Uterus (tissue), 4 donors: ENCODE data around the gene YIF1A. TPM values are rescaled to one million over a fixed set of nuclear protein-coding genes. Genes with fewer than 3 reads are reported as not detected.

Source experiments
- DNase-seq, 2 donors: peaks; one replicate each; pipeline ENCODE4 v3.0.0-alpha.2; 2019 to 2020
- H3K27ac ChIP-seq, 2 donors: fragments of 200-600 bp; sonication (generic); 1 replicate in 1 of 2; 2 replicates in 1 of 2; pipeline ENCODE4 v1.5.1; 2016 to 2018
- H3K27me3 ChIP-seq, 2 donors: fragments of 200-600 bp; sonication (generic); one replicate each; pipeline ENCODE4 v1.5.1; 2018 to 2019; ENCODE audit warnings: control low read depth in 1 of 2
- H3K36me3 ChIP-seq, 2 donors: fragments of 200-600 bp; sonication (generic); one replicate each; pipeline ENCODE4 v1.5.1; 2019; ENCODE audit warnings: control low read depth in 1 of 2
- H3K4me1 ChIP-seq, 2 donors: fragments of 200-600 bp; sonication (generic); one replicate each; pipeline ENCODE4 v1.5.1; 2018 to 2019; ENCODE audit warnings: control low read depth in 1 of 2
- H3K4me3 ChIP-seq, 2 donors: fragments of 200-600 bp; sonication (generic); 1 replicate in 1 of 2; 2 replicates in 1 of 2; pipeline ENCODE4 v1.5.1; 2018 to 2019; ENCODE audit warnings: mild to moderate bottlenecking in 1 of 2
- H3K9me3 ChIP-seq, 2 donors: fragments of 200-600 bp; sonication (generic); one replicate each; pipeline ENCODE4 v1.5.1; 2019; ENCODE audit warnings: control low read depth in 1 of 2
- CTCF ChIP-seq, 4 experiments: fragments of 200-600 bp in 2 of 4; fragments of 450-650 bp in 2 of 4; sonication (generic) in 2 of 4; IDR thresholded peaks; one replicate each; pipeline ENCODE4 v1.5.1; 2016 to 2019; ENCODE audit warnings: antibody characterized with exemption in 4 of 4, mild to moderate bottlenecking in 2 of 4, moderate library complexity in 1 of 4
- POLR2A ChIP-seq, 2 donors: fragments of 450-650 bp; IDR thresholded peaks; one replicate each; pipeline ENCODE4 v1.6.1; 2016; ENCODE audit warnings: antibody characterized with exemption in 2 of 2, mild to moderate bottlenecking in 1 of 2, moderate library complexity in 1 of 2
- intact Hi-C: fragments of 100-400 bp; cut with DNase I; formaldehyde crosslinking; loops from one replicate; pipeline ENCODE4 v1.15.1; 2023; ENCODE audit warnings: low total_unique reads
- total RNA-seq, 4 donors: library from RNA; depleted of rRNA in 3 of 4; stranded (reverse); fragments of >200 nt in 3 of 4; gene quantifications; one replicate each; pipeline versions ENCODE4 v1.1.0 to v1.2.4, GENCODE V29; 2014 to 2023
- donor health status: DM: yes; HTN: yes; CAD: no.

The YIF1A gene
- total RNA-seq, 4 donors from 2014 or later = 38.9 to 101 (median 79.1) TPM

- H3K36me3 ChIP-seq = no peaks in the 10 kb centered on the region
- DNase-seq = no peak
- intact Hi-C loops = no loop called here
- no peak overlapping the region for H3K27ac ChIP-seq
- H3K9me3 ChIP-seq = no peaks in the 10 kb centered on the region
- H3K4me1 ChIP-seq = peaks cover 0 to 10% of the 10 kb centered on the region in 2 donors
- H3K27me3 ChIP-seq = no peaks in the 10 kb centered on the region
- no peak overlapping the region for H3K4me3 ChIP-seq
- TF ChIP-seq CTCF (IDR thresholded peaks at IDR 0.05) (no peak), POLR2A (IDR thresholded peaks at IDR 0.05) (no peak)
These were observed 12.8 kb downstream of the YIF1A start for GRCh38 chr11:66275984-66276612.

GRCh38 chr11:66275396-66275795 lies 13.5 kb downstream of the YIF1A start:
- no peak overlapping the region for H3K27ac ChIP-seq
- intact Hi-C loops = no loop called here
- H3K4me1 ChIP-seq = peaks cover 4 to 10% of the 10 kb centered on the region in 2 donors
- no peaks in the 10 kb centered on the region for H3K36me3 ChIP-seq
- DNase-seq = no peak
- no peaks in the 10 kb centered on the region for H3K27me3 ChIP-seq
- no peak overlapping the region for H3K4me3 ChIP-seq
- no peaks in the 10 kb centered on the region for H3K9me3 ChIP-seq
- TF ChIP-seq POLR2A (IDR thresholded peaks at IDR 0.05) (no peak), CTCF (IDR thresholded peaks at IDR 0.05) (no peak)

GRCh38 chr11:66274219-66274618 lies 14.7 kb downstream of the YIF1A start:
- no peaks in the 10 kb centered on the region for H3K27me3 ChIP-seq
- no peaks in the 10 kb centered on the region for H3K36me3 ChIP-seq
- peaks cover 6 to 16% of the 10 kb centered on the region in 2 donors for H3K4me1 ChIP-seq
- intact Hi-C loops = no loop called here
- H3K27ac ChIP-seq = no peak overlapping the region
- no peaks in the 10 kb centered on the region for H3K9me3 ChIP-seq
- TF ChIP-seq CTCF (IDR thresholded peaks at IDR 0.05) (no peak), POLR2A (IDR thresholded peaks at IDR 0.05) (no peak)
- no peak overlapping the region for H3K4me3 ChIP-seq
- no peak for DNase-seq

GRCh38 chr11:66272596-66272995 lies 16.3 kb downstream of the YIF1A start:
- Histone ChIP-seq H3K27me3 (no peaks in the 10 kb centered on the region), H3K4me1 (peaks cover 6% of the 10 kb centered on the region in 2 donors), H3K4me3 (no peak overlapping the region), H3K36me3 (no peaks in the 10 kb centered on the region), H3K9me3 (no peaks in the 10 kb centered on the region), H3K27ac (no peak overlapping the region)
- intact Hi-C loops = no loop called here
- DNase-seq = no peak
- TF ChIP-seq CTCF (IDR thresholded peaks at IDR 0.05) (no peak), POLR2A (IDR thresholded peaks at IDR 0.05) (no peak)

- TF ChIP-seq CTCF (IDR thresholded peaks at IDR 0.05) (no peak), POLR2A (IDR thresholded peaks at IDR 0.05) (no peak)
- intact Hi-C loops = no loop called here
These were observed 17.1 kb downstream of the YIF1A start for GRCh38 chr11:66271816-66272215.

More at GRCh38 chr11:66271816-66272215, 17.1 kb downstream of the YIF1A start:
- Histone ChIP-seq H3K4me1 (peaks cover 6 to 7% of the 10 kb centered on the region in 2 donors), H3K27me3 (no peaks in the 10 kb centered on the region), H3K9me3 (no peaks in the 10 kb centered on the region), H3K36me3 (no peaks in the 10 kb centered on the region), H3K4me3 (no peak overlapping the region), H3K27ac (no peak overlapping the region)
- no peak for DNase-seq
